ENCODE data around the gene ALG5.

The ALG5 gene

GRCh38 chr13:36979361-36980050 lies 19.6 kb downstream of the ALG5 start:
- no peak for DNase-seq (ENCODE audit: low read depth in 2 of 2)

GRCh38 chr13:36975172-36975571 lies 24.0 kb downstream of the ALG5 start:
- DNase-seq (ENCODE audit: low read depth in 2 of 2), result no peak

- no peak for DNase-seq (ENCODE audit: low read depth in 2 of 2)
Observed at GRCh38 chr13:36973621-36974295, 25.4 kb downstream of the ALG5 start.

- DNase-seq (ENCODE audit: low read depth in 2 of 2), result no peak
Observed at GRCh38 chr13:36973009-36973408, 26.1 kb downstream of the ALG5 start.

GRCh38 chr13:36966404-36966803 lies 32.7 kb downstream of the ALG5 start:
- no peak for DNase-seq (ENCODE audit: low read depth in 2 of 2)

- DNase-seq (ENCODE audit: low read depth in 2 of 2), result no peak
Observed at GRCh38 chr13:36965767-36966166, 33.4 kb downstream of the ALG5 start.

GRCh38 chr13:36959456-36960116 lies 39.6 kb downstream of the ALG5 start:
- DNase-seq (ENCODE audit: low read depth in 2 of 2), result no peak

- no peak for DNase-seq (ENCODE audit: low read depth in 2 of 2)
Observed at GRCh38 chr13:36954542-36954941, 44.6 kb downstream of the ALG5 start.

GRCh38 chr13:36950920-36951319 lies 48.2 kb downstream of the ALG5 start:
- no peak for DNase-seq (ENCODE audit: low read depth in 2 of 2)

GRCh38 chr13:36950330-36950729 lies 48.8 kb downstream of the ALG5 start:
- no peak for DNase-seq (ENCODE audit: low read depth in 2 of 2)

GRCh38 chr13:36945078-36945477 lies 54.1 kb downstream of the ALG5 start:
- DNase-seq (ENCODE audit: low read depth in 2 of 2), result no peak

GRCh38 chr13:36925603-36926002 lies 73.5 kb downstream of the ALG5 start:
- no peak for DNase-seq (ENCODE audit: low read depth in 2 of 2)

GRCh38 chr13:36924001-36924400 lies 75.1 kb downstream of the ALG5 start:
- DNase-seq (ENCODE audit: low read depth in 2 of 2), result no peak

GRCh38 chr13:36921631-36922301 lies 77.4 kb downstream of the ALG5 start:
- no peak for DNase-seq (ENCODE audit: low read depth in 2 of 2)

GRCh38 chr13:36920616-36921185 lies 78.4 kb downstream of the ALG5 start:
- no peak for DNase-seq (ENCODE audit: low read depth in 2 of 2)

GRCh38 chr13:36919833-36920615 lies 79.1 kb downstream of the ALG5 start, which contains the start of gene SMAD9:
Gene SMAD9 (minus strand): TSS chr13:36920238. CDS start chr13:36879689, 40,549 bp downstream.
- DNase-seq (ENCODE audit: low read depth in 2 of 2), result peak in 1 of 2 experiments; percentile 10

GRCh38 chr13:36919171-36919832 lies 79.8 kb downstream of the ALG5 start:
- DNase-seq (ENCODE audit: low read depth in 2 of 2), result no peak

- no peak for DNase-seq (ENCODE audit: low read depth in 2 of 2)
Observed at GRCh38 chr13:36918246-36919131, 80.7 kb downstream of the ALG5 start.

- DNase-seq (ENCODE audit: low read depth in 2 of 2), result no peak
Observed at GRCh38 chr13:36917311-36917710, 81.8 kb downstream of the ALG5 start.
